A172 (cell line): ENCODE results near the gene LGALS3. TPM values are rescaled to one million over a fixed set of nuclear protein-coding genes. Genes with fewer than 3 reads are reported as not detected.

Source experiments
- DNase-seq: peaks from one replicate; pipeline ENCODE4 v3.0.0-alpha.2; 2015; ENCODE audit warnings: low spot score
- total RNA-seq: library from RNA; depleted of rRNA; stranded (reverse); fragments of >200 nt; shearing (Covaris generic); gene quantifications from 2 replicates; pipeline ENCODE4 v1.2.3, GENCODE V29; 2014

The LGALS3 gene
- total RNA-seq, 1 experiment from 2014 or later, result 87.7 TPM

DNA sequence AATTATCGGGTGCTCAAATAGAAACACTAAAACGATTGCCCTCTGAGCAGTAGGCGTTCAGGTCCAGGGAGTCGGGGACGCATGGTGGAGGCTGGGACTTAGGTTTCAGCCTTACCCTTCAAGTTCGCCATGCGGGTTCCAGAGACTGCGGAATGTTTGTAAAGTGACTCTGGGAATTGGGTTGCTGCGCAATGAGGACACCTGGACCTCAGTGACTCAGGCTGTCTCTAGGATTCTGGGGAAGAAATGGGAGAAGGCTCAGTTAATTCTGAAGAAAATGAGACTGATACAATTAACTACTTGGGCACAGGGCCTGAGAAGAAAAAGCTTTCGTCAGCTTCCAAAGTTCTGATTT, 1.1 kb downstream of the LGALS3 start:
- DNase-seq, result peak; percentile 26

DNA sequence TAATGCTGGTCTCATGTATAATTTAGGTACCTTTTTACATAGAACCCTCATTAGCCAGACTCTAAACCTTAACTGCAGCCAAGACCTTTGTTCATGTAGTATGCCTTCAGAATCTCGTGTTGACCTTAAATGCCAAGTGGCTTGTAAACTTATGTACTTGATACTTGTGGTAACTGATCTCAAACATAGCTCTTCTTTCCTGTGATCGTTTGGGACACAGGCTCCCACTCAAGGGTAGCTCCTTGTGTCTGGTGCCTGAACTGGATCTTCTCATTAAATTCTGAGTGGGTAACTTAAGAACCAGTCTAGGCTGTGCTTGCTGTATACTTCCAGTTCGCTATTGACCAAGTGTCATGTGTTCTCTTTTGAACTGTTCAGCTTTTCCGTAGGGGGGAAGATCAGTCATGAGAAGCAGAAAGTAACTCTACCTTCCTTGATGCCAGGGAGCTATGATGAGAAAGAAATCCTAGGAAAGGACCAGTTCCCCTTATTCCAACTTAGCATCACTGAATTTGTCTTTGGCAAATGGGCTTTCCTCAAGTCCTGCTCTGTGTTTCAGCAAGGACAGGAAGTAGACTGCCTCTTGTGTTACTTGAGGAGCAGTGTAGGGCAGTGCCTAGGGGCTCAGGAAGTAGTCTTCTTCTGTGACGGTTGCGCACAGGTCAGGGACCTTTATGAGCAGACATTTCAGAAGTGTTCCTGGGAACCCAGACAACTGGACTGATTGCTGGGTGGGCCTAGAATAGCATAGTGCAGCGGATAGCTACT, 2.5 kb downstream of the LGALS3 start:
- DNase-seq, result no peak

DNA sequence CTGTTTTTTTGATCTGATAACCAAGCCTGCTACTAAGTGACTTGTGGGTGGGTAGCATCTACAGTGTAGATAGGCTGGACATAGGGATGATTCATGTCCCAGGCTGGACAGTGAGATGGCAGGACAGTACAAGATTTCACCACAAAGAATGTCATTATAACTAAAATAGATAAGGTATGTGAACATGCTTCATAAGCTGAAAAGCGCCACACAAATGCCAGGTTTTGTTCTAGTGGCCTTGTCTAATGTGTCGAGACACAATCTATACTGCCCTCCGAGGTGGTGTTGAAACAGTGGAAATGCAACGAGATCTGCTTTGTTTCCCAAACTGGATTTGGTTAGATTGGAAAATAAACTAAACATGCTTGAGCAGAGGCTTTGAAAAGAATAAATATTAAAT, 4.4 kb downstream of the LGALS3 start:
- DNase-seq, result peak; percentile 57

DNA sequence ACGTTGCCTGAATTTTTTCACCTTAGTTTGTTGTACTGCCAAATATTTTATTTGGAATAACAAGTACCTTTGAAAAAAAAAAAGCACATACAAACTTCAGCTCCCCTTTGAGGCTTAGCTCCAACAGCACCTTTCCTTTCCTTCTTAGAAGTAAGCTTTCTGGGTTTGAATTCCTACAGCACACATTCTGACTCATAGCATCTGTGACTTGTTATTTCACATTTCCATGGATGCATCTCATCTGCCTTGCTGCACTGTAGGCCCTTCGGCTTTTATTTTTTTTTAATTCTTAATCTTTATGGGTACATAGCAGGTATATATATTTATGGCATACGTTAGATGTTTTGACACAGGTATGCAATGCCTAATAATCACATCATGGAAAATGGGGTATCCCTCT, 7.2 kb downstream of the LGALS3 start:
- DNase-seq, result no peak

DNA sequence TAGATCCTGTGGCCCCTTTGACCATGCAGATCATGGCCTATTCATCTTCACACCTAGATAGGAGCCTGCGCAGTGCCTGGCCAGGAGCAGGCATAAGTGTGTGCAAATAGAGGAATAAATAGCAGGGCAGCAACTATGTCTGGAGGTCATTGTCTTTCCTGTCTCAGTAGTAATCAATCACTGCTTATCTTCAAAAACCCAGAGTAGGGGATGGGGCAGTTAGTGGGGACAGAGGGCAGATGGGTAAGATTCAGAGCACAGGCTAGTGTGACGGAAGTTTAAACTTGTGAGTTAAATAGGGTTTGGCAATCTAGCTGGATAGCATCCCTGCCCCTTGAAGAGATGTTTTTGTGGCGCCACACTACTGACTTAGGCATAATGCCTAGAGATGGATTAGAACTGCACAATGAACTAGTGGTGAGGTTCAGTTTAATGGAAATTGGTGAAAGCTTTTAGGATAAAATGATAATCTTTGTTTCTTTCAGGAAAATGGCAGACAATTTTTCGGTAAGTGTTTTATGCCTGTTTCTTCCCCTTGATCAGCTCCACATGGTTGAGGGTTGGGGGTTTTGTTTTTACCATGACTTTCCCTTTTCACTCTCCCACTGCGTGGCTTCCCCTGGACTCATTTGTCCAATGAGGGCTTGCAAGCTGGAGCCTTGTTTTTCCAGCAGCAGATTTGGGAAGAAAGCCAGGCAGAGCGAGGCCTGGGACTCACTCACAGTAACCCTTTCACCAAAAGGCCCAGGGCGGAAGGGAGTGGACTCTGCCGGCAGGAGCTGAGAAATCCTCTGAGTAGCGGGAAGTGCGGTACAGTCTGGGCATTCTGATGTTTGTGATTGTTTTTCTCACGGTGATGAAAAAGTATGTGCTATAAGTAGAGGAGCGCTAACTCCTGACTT, 8.1 kb downstream of the LGALS3 start:
- no peak for DNase-seq

DNA sequence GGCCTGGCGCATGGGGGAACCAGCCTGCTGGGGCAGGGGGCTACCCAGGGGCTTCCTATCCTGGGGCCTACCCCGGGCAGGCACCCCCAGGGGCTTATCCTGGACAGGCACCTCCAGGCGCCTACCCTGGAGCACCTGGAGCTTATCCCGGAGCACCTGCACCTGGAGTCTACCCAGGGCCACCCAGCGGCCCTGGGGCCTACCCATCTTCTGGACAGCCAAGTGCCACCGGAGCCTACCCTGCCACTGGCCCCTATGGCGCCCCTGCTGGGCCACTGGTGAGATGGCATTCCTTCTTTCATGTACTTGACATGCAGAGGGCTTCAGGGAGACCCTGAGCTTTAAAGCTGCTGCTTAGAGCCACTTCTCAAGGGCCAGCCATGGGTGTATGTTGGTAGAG, 9.0 kb downstream of the LGALS3 start:
- no peak for DNase-seq

DNA sequence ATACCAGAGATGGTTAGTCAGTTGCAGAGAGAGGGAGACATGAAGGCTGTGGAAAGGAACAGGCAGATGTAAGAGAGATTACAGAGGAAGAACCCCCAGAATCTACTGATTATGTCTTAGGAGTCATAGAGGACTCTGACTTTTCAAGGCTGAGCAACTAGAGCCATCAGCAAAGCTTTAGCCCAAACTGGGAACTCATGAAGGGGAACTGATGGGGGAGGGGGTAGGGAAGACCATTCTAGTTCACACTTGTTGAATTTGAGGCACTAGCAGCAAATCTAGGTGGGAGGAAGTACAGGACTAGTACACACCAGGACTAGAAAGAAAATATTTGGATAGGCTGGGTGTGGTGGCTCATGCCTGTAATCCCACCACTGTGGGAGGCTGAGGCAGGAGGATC, 10.1 kb downstream of the LGALS3 start:
- no peak for DNase-seq

DNA sequence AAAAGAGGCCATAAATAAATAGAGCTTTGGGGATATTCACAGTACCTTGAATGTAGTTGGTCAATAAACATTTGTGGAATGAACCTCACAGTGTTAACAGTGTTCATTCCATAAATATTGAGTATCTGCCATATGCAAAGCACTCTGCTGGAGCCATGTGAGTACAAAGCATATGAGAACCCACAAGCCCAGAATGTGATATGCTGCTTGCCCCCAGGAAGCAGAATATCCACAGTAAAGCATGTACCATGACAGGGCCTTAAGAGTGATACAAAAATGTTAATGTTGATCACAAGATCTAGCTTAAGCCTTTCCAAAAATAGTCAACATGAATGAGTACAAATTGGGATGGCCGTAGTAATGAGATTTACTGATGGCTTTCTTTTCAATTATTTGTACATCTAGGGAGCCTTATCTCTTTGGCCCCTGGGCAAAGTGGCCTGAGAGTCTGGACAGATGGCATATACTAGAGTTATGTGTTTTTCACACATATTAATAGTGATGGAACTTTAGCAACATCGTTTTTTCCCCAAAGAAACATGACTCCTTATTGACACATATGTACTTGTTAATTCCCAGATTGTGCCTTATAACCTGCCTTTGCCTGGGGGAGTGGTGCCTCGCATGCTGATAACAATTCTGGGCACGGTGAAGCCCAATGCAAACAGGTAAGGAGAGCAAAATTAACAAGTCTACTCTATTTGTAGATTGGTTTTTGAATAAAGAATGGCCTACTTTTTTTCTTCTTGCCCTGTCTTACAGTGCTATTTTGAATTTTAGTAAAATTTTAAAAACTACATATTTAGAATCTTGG, 10.9 kb downstream of the LGALS3 start:
- DNase-seq, result no peak

DNA sequence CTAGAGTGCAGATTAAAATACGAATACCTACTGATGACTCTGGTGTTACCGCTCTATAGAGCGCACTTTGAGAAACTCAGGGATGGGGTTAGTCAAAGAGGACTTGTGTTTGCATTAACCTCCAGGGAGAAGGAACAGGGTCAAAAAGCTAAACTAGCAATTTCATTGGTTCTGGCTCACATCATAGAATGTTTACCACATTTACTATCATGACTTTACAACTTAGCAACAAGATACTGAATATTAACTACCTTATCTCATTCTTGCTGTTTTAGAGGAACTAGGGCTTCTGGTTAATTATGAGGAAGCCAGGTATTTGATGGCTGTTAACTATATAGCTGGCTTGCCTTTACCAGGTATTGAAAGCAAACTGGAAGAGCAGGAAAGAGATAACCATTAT, 12.8 kb downstream of the LGALS3 start:
- DNase-seq, result no peak

DNA sequence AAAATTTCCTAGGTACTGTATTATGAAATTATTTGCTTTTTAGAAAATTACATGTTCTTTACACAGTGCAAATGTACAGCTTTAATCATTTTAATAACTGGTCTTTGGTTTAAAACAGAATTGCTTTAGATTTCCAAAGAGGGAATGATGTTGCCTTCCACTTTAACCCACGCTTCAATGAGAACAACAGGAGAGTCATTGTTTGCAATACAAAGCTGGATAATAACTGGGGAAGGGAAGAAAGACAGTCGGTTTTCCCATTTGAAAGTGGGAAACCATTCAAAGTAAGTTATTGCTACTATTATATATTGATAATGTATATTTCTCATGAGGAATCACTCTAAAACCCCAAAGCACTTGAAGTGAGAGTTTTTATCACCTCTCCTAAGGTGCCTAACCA, 13.4 kb downstream of the LGALS3 start:
- no peak for DNase-seq

DNA sequence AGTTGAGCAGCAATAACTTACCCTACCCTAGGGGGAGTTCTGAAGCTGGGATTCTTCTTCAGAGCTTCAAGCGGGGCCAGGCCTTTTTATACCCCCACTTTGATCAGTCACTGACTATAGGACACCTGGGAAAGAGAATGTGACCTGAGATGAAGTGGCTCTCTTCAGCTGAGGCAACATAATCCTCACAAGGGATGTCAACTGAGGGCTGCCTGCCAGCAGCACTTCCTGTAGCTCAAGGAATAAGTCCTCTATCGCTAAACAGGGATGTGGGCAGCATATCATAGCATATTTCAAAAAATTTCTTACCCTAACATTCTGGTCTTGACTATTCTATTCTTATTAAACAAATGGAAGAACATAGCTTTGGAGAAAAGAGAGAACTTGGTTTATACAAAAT, 17.4 kb downstream of the LGALS3 start:
- DNase-seq, result no peak

DNA sequence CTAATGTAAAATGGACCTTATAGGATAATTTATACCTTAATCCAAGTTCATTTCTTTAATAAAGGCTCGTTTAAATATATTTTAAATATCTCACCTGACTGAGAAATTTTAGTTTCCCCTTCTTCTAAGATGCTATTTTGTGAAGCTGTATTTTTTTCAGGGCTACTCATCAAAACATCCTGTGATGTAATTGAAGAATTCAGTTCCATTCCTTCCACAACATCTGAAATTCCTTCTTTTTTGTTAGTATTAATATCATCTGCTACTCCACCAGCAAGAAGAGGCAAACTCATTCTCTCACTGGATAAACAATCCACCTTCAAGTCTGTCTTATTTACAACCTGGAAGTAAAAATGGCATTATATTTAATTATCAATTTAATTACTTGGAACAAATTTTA, 22.5 kb downstream of the LGALS3 start:
- DNase-seq, result no peak

DNA sequence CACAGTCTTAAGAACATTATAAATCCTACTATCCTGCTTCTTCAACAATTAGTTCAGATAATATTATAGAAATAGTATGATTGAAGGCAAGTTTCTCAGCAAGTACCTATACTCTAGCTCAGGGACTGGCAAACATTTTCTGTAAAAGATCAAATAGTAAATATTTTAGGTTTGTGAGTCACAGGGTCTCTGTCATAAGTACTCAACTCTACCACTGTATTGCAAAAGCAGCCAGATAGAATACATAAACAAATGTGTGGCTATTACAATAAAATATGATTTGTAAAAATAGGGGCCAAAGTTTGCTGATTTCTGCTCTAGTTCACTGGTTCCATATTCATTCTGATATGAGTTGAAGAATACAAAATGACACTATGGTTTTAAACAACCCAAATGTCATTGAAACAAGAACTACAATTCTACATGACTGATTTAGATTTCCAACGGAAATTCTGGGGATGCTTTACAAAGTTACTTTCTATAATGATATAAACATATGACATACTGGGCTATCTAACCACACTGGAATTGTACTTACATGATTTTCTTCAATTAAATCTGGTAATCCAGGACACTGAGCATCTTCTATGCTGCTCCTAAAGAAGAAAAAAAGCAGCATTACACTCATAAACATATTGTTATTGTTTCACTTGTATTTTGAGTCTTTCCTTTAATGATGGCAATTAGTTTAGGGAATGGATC, 23.2 kb downstream of the LGALS3 start:
- no peak for DNase-seq

DNA sequence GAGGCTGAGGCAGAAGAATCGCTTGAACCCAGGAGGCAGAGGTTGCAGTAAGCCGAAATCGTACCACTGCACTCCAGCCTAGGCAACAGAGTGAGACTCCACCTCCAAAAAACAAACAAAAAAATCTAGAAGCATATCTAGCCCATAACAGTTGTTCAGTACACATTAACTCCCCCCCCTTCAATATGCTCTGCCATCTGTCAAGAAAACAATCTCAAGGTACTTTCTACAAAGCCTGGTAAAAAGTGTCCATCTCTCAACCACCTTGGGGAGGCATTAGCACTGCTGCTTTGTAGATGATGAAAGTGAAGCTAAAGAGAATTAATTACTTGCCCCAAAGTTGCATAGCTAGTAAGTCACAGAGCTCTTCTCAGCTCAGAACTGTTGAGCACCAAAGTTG, 24.9 kb downstream of the LGALS3 start:
- no peak for DNase-seq

DNA sequence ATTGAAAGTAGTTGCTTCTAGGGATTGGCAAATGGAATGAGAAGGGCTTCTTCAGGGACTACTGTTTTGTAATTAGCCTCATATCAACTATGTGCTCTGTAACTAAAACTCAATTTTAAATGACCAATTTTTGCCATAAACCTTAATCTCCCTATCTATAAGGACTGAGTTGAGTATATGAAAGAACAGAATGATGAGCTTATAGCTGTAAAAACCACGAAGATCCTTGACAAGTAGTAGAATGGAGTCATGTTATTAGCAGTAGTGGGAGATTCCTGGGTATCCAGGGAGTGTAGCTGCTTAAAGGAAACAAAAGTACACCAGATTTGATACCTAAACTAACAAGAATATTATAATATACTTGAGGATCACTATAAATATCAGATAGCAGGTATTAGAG, 28.0 kb downstream of the LGALS3 start:
- no peak for DNase-seq

DNA sequence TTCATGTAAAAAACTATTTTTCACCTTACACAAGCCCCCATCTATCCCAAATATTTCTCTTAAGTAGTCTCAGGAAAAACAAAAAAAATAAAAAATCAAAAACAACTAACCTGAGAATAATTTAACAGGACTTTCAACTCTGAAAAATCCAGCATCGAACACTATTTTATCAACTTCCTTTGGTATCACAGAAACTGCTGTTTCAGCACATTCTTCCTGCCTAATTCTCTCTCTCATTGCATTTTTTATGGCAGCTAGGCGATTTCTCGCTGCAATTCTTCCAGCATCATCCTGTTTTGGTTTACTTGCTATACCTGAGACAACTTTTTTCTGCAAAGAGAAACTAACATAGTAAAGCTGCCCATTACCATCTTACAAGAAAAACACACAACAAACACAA, 29.4 kb downstream of the LGALS3 start:
- DNase-seq, result no peak

DNA sequence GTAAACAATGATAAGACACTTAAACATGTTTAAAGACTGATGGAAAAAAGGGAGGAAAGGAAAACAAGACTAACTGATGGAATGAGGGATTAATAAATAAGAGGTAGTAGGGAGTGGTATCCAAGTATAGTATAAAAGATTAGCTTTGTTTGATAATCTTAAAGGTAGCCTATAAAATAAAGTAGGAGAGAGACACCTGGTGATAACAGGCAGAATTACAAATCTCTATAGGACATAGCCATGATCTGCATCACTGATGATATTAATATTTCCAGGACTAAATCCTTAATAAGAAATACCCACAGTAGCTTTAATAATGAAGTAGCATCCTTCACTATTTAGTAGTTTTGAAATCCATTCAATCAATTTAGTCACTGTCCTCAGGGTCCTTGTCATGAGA, 31.9 kb downstream of the LGALS3 start:
- peak; percentile 25 for DNase-seq

DNA sequence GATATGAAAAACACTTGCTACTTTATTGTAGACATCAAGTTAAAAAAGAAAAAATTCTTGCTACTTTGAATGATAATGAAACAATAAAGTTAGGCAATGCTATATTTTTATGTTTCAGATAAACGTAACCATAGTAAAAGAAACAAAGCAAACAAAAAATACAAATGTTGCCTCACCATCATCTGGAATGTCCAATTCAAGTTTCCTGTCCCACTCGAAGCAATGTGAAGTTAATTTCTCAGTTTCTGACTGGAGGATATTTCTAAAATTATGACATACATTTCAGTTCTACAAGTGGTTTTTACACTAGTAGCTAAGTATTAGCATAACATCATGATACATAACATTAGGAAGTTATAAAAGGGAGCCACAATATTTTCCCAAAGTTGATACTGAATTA, 41.5 kb downstream of the LGALS3 start:
- no peak for DNase-seq

DNA sequence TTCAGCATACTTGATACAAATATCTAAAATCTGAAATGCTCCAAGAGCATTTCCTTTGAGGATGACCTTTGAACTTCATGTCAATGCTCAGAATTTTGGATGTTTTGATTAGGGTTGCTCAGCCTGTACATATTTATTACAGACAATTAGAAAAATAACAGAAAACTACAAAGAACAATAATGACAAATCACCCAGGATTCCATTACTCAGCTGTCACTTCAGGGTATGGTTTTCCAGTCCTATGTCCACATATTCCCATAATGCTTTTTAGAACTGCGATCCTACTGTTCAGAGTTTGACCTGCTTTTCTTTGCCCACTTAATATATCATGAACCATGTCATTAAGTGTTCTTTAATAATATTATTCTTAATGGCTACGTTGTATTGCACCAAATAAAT, 51.0 kb downstream of the LGALS3 start:
- no peak for DNase-seq

DNA sequence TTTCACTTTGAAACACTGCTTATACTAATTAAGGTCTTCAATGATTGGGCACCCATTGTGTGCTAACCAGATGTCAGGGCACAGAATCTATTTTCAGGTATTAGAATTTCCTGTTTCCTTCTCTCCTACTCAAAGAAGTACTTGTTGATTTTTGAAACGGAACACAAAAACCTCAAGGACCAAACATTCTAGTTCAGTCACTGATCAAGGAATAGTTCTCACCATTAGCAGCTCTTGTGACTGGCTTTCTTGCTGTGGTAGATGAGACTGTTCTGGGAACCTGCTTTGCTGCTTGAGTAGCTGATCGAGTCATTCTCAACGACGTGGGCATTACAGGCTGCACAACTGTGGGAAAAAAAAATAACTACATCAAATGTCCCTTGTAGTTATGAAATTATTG, 51.4 kb downstream of the LGALS3 start:
- DNase-seq, result no peak

DNA sequence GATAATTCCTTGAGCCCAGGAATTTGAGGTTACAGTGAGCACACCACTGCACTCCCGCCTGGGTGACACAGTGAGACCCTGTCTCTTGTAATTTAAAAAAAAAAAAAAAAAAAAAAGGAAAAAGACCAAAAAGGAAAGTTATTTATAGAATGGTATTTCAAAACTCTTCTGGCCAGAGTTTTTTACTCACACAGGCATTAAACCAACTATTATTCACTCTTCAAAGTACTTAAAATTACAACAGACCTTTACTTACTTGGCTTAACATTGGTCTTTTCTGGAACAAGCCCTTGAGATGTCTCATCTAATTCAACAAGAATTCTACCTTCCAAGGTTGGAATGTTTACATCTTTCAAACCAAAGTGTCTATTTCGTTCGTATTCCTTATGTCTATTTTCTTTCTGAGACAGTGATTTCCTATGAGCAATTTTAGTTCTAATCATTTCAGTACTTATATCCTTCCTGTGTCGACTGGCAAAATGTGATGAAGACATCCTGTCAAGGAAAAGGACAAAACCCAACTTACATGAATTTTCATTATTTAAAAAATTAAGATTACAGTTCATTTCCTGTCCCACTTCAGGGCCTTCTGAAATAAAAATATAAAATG, 59.7 kb downstream of the LGALS3 start:
- DNase-seq, result no peak

DNA sequence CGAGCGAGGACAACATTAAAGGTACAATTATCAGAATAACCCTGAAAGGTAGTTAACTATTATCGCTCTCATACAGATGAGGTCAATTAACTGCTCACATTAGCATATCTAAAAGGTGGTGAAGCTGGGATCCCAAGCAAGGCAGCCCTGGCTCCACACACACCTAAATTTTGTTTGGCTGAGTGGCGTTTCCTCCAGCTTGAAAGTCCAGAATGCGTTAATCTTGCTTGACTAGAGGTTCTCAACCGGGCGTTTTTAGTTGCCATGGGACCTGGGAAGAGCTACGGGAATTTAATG, 61.8 kb downstream of the LGALS3 start:
- DNase-seq, result no peak
